Trophoblast cell (in vitro differentiated cells and primary cell): Measurements from ENCODE around the gene NDRG2.

Experiments used
- DNase-seq, 2 donors: peaks; one replicate each; pipeline ENCODE4 v3.0.0-alpha.2; 2016
- H2AFZ ChIP-seq: 2 replicates; pipeline ENCODE4 v1.6.1; 2013; ENCODE audit warnings: low read length, moderate library complexity, mild to moderate bottlenecking; ENCODE audit not compliant: insufficient read depth, poor library complexity
- H2AK5ac ChIP-seq: 2 replicates; pipeline ENCODE4 v1.6.1; 2013; ENCODE audit warnings: mild to moderate bottlenecking, low read length
- H2BK120ac ChIP-seq: 2 replicates; pipeline ENCODE4 v1.6.1; 2013; ENCODE audit warnings: low read length, mild to moderate bottlenecking, moderate library complexity; ENCODE audit not compliant: insufficient read depth, poor library complexity
- H2BK12ac ChIP-seq: 2 replicates; pipeline ENCODE4 v1.6.1; 2013; ENCODE audit warnings: mild to moderate bottlenecking, low read length, moderate library complexity
- H2BK5ac ChIP-seq: 2 replicates; pipeline ENCODE4 v1.6.1; 2013; ENCODE audit warnings: low read length, low read depth, moderate library complexity, mild to moderate bottlenecking; ENCODE audit not compliant: poor library complexity
- H3K14ac ChIP-seq: 2 replicates; pipeline ENCODE4 v1.6.1; 2013; ENCODE audit warnings: mild to moderate bottlenecking, low read length
- H3K18ac ChIP-seq: 2 replicates; pipeline ENCODE4 v1.6.1; 2013; ENCODE audit warnings: mild to moderate bottlenecking, low read length
- H3K23ac ChIP-seq: 2 replicates; pipeline ENCODE4 v1.6.1; 2013; ENCODE audit warnings: low read length
- H3K27ac ChIP-seq: 2 replicates; pipeline ENCODE4 v1.5.1; 2013; ENCODE audit warnings: low read depth, mild to moderate bottlenecking, inconsistent platforms, low read length, moderate library complexity
- H3K27me3 ChIP-seq: 2 replicates; pipeline ENCODE4 v1.6.1; 2013; ENCODE audit warnings: inconsistent platforms, mild to moderate bottlenecking, low read length, moderate library complexity; ENCODE audit not compliant: insufficient read depth
- H3K36me3 ChIP-seq, 2 experiments: 1 replicate in 1 of 2; 2 replicates in 1 of 2; pipeline ENCODE4 v1.6.1; 2013; ENCODE audit warnings: low read length in 2 of 2, mild to moderate bottlenecking in 2 of 2, moderate library complexity in 1 of 2; ENCODE audit not compliant: insufficient read depth in 2 of 2, control insufficient read depth in 1 of 2
- H3K4ac ChIP-seq: 2 replicates; pipeline ENCODE4 v1.6.1; 2013; ENCODE audit warnings: low read depth, mild to moderate bottlenecking, low read length, moderate library complexity
- H3K4me1 ChIP-seq, 2 experiments: 1 replicate in 1 of 2; 2 replicates in 1 of 2; pipeline ENCODE4 v1.6.1; 2013; ENCODE audit warnings: low read length in 2 of 2, mild to moderate bottlenecking in 2 of 2, moderate library complexity in 1 of 2; ENCODE audit not compliant: insufficient read depth in 2 of 2, control insufficient read depth in 1 of 2
- H3K4me2 ChIP-seq: 2 replicates; pipeline ENCODE4 v1.6.1; 2013; ENCODE audit warnings: inconsistent platforms, mild to moderate bottlenecking, low read length, moderate library complexity
- H3K4me3 ChIP-seq: 2 replicates; pipeline ENCODE4 v1.5.1; 2013; ENCODE audit warnings: mild to moderate bottlenecking, low read depth, low read length, inconsistent platforms
- H3K79me1 ChIP-seq: one replicate; pipeline ENCODE4 v1.6.1; 2013; ENCODE audit warnings: low read length
- H3K79me2 ChIP-seq: 2 replicates; pipeline ENCODE4 v1.6.1; 2013; ENCODE audit warnings: low read length, mild to moderate bottlenecking; ENCODE audit not compliant: control insufficient read depth, insufficient read depth, poor library complexity
- H3K9ac ChIP-seq: 2 replicates; pipeline ENCODE4 v1.6.1; 2013; ENCODE audit warnings: mild to moderate bottlenecking, low read length
- H3K9me3 ChIP-seq: 2 replicates; pipeline ENCODE4 v1.6.1; 2013; ENCODE audit warnings: low read depth, mild to moderate bottlenecking, control low read depth, inconsistent platforms, low read length; ENCODE audit not compliant: insufficient read depth
- H4K12ac ChIP-seq: 2 replicates; pipeline ENCODE4 v1.6.1; 2013; ENCODE audit warnings: low read depth, mild to moderate bottlenecking, low read length, moderate library complexity
- H4K8ac ChIP-seq: 2 replicates; pipeline ENCODE4 v1.6.1; 2013; ENCODE audit warnings: low read depth, mild to moderate bottlenecking, low read length, moderate library complexity
- H4K91ac ChIP-seq: one replicate; pipeline ENCODE4 v1.6.1; 2013; ENCODE audit warnings: low read depth, mild to moderate bottlenecking, low read length, moderate library complexity
- WGBS: extraction: QIAGEN DNeasy Blood & Tissue Kit; methylation state at CpG from one replicate; pipeline ENCODE4 v1.1.7; 2013; ENCODE audit warnings: missing lambda C conversion rate; ENCODE audit not compliant: insufficient read length, insufficient coverage; ENCODE audit errors: extremely low coverage; 5-methylcytosine and 5-hydroxymethylcytosine counted together

NDRG2 gene

DNA sequence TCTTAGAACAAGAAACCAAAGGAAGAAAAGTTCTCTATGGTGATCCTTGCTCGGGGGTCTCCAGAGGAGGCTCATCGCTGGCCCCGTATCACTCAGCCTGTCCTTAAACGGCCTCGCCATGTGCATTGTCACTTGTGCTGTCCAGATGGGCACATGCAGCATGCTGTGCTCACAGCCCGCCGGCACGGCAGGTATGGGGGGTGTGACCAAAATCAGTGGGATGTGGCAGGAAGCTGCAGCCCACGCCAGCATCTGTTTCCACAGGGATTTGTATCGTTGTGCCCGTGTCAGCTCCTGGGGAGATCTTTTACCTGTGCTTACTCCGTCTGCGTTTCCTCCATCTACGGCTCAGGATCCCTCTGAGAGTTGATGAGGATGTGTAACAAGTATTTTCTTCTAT, 28.3 kb downstream of the NDRG2 start:
- Histone ChIP-seq H3K23ac (no peak overlapping the region), H3K4ac (no peak overlapping the region), H3K9me3 (peaks cover 1% of the 10 kb centered on the region), H3K9ac (no peak overlapping the region), H4K91ac (no peak overlapping the region), H4K8ac (no peak overlapping the region), H2BK120ac (no peak overlapping the region), H2AK5ac (no peak overlapping the region), H3K18ac (no peak overlapping the region), H4K12ac (no peak overlapping the region), H3K4me3 (no peak overlapping the region), H3K27me3 (no peaks in the 10 kb centered on the region), H3K79me1 (peaks cover 2% of the 10 kb centered on the region), H3K14ac (no peak overlapping the region), H2BK5ac (no peak overlapping the region), H3K36me3 (peaks cover 14 to 32% of the 10 kb centered on the region in 2 experiments), H3K27ac (no peak overlapping the region), H2BK12ac (no peak overlapping the region), H3K4me1 (peaks cover 10 to 22% of the 10 kb centered on the region in 2 experiments), H3K79me2 (peaks cover 1% of the 10 kb centered on the region), H2AFZ (no peak overlapping the region), H3K4me2 (no peak overlapping the region)
- DNase-seq: no peak
- WGBS: no CpG with 5 or more reads among the region's 14 CpGs

DNA sequence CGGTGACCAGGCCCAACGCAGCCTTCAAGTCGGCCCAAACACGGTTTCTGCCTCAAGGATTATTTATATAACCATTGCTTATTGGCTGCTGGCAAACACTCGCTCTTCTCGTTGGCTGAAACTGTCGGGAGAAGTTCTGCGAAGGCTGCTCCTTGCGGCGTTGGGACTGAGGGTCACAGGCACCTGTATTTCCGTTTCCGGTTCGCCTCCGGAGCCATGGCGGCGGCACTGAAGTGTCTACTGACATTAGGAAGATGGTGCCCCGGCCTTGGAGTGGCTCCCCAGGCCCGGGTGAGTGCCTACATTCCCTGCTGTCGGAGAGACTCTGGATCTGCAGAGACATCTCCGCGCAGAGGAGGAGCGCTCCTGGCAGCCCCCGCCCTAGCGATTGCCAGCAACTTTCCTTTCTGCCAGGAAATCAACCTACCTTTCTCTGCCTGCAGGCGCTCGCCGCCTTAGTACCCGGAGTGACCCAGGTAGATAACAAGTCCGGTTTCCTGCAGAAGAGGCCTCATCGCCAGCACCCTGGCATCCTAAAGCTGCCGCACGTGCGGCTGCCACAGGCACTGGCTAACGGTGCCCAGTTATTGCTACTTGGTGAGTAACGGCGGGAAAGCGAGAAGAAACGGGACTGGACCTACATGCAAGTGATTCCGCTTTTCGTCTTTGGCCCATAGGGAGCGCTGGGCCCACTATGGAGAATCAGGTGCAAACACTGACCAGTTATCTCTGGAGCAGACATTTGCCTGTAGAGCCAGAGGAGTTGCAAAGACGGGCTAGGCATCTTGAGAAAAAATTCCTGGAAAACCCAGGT, 34.9 kb downstream of the NDRG2 start, which contains the start of gene METTL17:
METTL17 (plus strand) TSS at position 194 of the 814 bp plus-strand sequence; CDS start at position 217, 23 bp downstream.
- Histone ChIP-seq H4K91ac (peak within 1 kb of the TSS; percentile 72), H3K9ac (peak within 1 kb of the TSS; percentile 55), H3K79me2 (peaks cover 1% of the 10 kb centered on the region), H3K14ac (peak within 1 kb of the TSS; percentile 74), H3K36me3 (peaks cover 6 to 17% of the 10 kb centered on the region in 2 experiments), H2AFZ (peak within 1 kb of the TSS; percentile 96), H3K27ac (peak within 1 kb of the TSS; percentile 71), H3K18ac (peak within 1 kb of the TSS; percentile 76), H2BK120ac (peak within 1 kb of the TSS; percentile 30), H3K27me3 (no peaks in the 10 kb centered on the region), H3K23ac (no peak within 1 kb of the TSS), H2BK5ac (peak within 1 kb of the TSS; percentile 24), H3K4me3 (peak within 1 kb of the TSS; percentile 79), H3K9me3 (no peaks in the 10 kb centered on the region), H2BK12ac (peak within 1 kb of the TSS; percentile 25), H4K12ac (peak within 1 kb of the TSS; percentile 77), H4K8ac (peak within 1 kb of the TSS; percentile 98), H2AK5ac (peak within 1 kb of the TSS; percentile 49), H3K4me2 (peak within 1 kb of the TSS; percentile 66), H3K4ac (peak within 1 kb of the TSS; percentile 65), H3K4me1 (peaks cover 8 to 14% of the 10 kb centered on the region in 2 experiments), H3K79me1 (peaks cover 3% of the 10 kb centered on the region)
- no CpG with 5 or more reads among the region's 42 CpGs for WGBS
- peak; percentile 90 to 96 for DNase-seq

DNA sequence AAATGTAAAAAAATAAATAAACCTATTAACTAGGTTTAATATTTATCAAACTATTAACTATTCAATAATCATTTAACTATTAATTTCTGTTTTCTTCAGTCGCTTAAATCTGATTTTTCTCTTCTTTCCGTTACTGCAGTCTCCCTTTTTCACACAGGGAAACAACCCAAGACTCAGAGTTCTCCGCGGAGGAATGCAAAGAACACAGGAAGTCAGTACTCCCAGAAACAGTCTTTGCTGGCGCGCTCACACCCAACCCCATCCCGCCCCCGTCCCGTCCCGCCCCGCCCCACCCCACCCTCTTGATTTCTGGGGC, 35.4 kb downstream of the NDRG2 start:
- no peak overlapping the region for H2AFZ ChIP-seq
- peaks cover 3% of the 10 kb centered on the region for H3K79me1 ChIP-seq
- no peak overlapping the region for H2BK5ac ChIP-seq
- WGBS: no CpG with 5 or more reads among the region's 11 CpGs
- H3K9me3 ChIP-seq: no peaks in the 10 kb centered on the region
- no peak overlapping the region for H4K12ac ChIP-seq
- no peak overlapping the region for H4K8ac ChIP-seq
- H3K27ac ChIP-seq: no peak overlapping the region
- H4K91ac ChIP-seq: peak overlapping the region; percentile 34
- H3K4me3 ChIP-seq: no peak overlapping the region
- H3K79me2 ChIP-seq: peaks cover 1% of the 10 kb centered on the region
- H3K4me2 ChIP-seq: peak overlapping the region; percentile 50
- DNase-seq: no peak
- H3K4ac ChIP-seq: no peak overlapping the region
- no peaks in the 10 kb centered on the region for H3K27me3 ChIP-seq
- no peak overlapping the region for H3K14ac ChIP-seq
- peaks cover 8 to 14% of the 10 kb centered on the region in 2 experiments for H3K4me1 ChIP-seq
- no peak overlapping the region for H2BK12ac ChIP-seq
- H3K9ac ChIP-seq: no peak overlapping the region
- no peak overlapping the region for H3K23ac ChIP-seq
- no peak overlapping the region for H2BK120ac ChIP-seq
- peaks cover 6 to 12% of the 10 kb centered on the region in 2 experiments for H3K36me3 ChIP-seq
- no peak overlapping the region for H3K18ac ChIP-seq
- H2AK5ac ChIP-seq: no peak overlapping the region

DNA sequence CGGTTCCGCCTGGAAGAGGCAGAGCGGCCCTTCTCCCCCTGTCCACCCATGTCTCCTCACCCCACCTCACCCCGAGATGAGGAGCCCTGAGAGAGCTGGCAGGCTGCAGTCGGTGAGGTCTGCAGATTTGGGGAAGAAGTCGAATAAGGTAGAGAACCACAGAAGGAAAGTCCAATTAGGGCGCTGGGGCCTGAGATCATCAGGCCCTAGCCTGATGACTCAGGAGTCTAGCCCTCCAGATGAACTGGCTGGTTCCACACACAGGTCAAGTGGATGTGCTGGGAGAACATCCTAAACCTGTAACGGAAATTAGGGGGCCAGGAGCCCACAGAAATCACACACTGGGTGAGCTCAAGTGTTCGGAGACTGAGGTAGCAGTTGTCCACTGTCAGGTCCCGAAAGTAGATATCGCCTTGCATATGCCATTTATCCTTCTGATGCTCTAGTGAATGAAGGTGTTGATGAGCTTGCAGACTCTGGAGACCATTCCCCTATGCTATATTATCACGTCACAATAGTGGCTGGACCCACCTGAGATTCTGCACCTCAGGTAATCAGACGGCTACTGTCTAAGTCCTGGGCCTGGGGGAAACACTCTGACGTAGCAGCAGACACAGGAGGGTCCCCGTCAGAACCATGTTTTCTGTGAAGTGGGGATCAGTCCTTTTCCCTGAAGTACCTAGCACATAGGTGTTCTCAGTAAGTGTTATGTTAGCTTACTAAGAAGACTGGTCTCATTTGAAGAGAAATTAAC, 36.0 kb downstream of the NDRG2 start:
- H3K79me2 ChIP-seq: peaks cover 1% of the 10 kb centered on the region
- peaks cover 6 to 9% of the 10 kb centered on the region in 2 experiments for H3K36me3 ChIP-seq
- H3K9me3 ChIP-seq: no peaks in the 10 kb centered on the region
- peak overlapping the region; percentile 30 for H2BK120ac ChIP-seq
- no peak overlapping the region for H3K9ac ChIP-seq
- H2AK5ac ChIP-seq: peak overlapping the region; percentile 77
- peak overlapping the region; percentile 68 for H4K12ac ChIP-seq
- WGBS: no CpG with 5 or more reads among the region's 15 CpGs
- no peak overlapping the region for H3K4me3 ChIP-seq
- H3K4me2 ChIP-seq: peak overlapping the region; percentile 16
- peaks cover 8 to 14% of the 10 kb centered on the region in 2 experiments for H3K4me1 ChIP-seq
- H2BK5ac ChIP-seq: no peak overlapping the region
- H3K18ac ChIP-seq: no peak overlapping the region
- H3K14ac ChIP-seq: peak overlapping the region; percentile 21
- peaks cover 3% of the 10 kb centered on the region for H3K79me1 ChIP-seq
- no peak overlapping the region for H3K23ac ChIP-seq
- no peak overlapping the region for H3K4ac ChIP-seq
- H3K27me3 ChIP-seq: no peaks in the 10 kb centered on the region
- peak overlapping the region; percentile 11 for H2AFZ ChIP-seq
- H4K91ac ChIP-seq: peak overlapping the region; percentile 67
- peak overlapping the region; percentile 82 for H2BK12ac ChIP-seq
- peak overlapping the region; percentile 37 for H4K8ac ChIP-seq
- no peak overlapping the region for H3K27ac ChIP-seq
- no peak for DNase-seq
